D341Med (cell line): ENCODE measurements around the gene EPB41L2.
"Not testable (repeated sequence)": the region's sequence is repeated elsewhere in the genome, so short reads cannot be mapped to it uniquely, and the experiment has no call there.

ENCODE experiments used
- DNase-seq: peaks from one replicate; pipeline ENCODE4 v3.0.0; 2012; ENCODE audit warnings: low spot score

EPB41L2 gene

DNA sequence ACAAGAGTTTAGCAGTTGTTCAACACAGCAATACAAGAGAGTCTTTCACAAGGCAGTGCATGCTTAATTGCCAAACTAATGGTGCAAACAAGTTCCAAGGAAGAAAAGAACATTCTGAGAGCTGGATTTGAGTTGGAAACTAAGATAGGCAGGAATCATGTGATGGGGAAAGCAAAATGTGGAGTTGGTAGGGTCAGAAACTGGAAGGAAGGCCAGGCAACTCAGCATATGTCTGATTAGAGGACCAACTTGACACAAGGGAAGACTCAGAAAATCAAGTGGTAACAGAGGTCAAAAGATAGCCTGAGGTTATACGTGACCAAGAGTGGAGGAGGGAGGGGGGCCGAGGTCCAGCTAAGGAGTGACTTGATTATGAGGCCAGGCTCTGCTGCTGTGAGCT is 118.6 kb downstream of the EPB41L2 start:
- no peak for DNase-seq

- DNase-seq, result no peak
Measured at GRCh38 chr6:130943738-130944137, 119.3 kb downstream of the EPB41L2 start.

GRCh38 chr6:130942752-130943151 is 120.3 kb downstream of the EPB41L2 start:
- DNase-seq, result not testable (repeated sequence)

GRCh38 chr6:130937942-130938604 is 125.0 kb downstream of the EPB41L2 start:
- DNase-seq, result no peak

DNA sequence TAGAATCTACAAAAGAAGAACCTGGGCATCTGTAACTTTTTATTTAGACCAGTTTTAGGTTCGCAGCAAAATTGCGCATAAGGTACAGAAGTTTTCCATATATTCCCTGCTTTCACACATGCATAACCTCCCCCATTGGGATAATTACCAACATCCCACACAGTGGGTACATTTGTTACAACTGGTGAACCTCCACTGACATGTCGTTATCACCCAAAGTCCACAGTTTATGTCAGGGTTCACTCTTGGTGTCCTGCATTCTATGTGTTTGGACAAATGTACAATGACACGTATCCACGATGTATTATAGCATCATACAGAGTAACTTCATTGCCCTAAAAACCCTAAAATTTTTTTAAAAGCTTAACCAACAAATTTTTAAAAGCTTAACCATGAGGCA is 126.1 kb downstream of the EPB41L2 start:
- DNase-seq, result no peak

DNA sequence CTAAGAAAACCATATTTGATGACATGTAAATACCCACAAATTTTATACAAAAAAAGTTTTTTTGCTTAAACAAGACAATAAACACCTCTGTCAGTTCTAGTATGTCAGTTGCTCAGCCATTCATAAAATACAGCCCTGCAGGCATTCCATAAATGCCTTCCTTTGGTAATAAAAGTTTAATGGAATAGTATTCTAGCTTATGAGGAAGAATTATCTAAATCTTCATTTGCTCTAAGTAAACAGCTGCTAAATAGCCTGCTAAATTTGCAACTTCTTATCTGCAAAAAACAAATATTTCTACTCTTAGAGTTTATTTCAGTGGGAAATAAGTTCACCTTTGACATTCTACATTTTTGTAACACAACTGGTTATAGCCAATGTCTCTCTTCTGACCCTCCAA is 127.1 kb downstream of the EPB41L2 start:
- no peak for DNase-seq

DNA sequence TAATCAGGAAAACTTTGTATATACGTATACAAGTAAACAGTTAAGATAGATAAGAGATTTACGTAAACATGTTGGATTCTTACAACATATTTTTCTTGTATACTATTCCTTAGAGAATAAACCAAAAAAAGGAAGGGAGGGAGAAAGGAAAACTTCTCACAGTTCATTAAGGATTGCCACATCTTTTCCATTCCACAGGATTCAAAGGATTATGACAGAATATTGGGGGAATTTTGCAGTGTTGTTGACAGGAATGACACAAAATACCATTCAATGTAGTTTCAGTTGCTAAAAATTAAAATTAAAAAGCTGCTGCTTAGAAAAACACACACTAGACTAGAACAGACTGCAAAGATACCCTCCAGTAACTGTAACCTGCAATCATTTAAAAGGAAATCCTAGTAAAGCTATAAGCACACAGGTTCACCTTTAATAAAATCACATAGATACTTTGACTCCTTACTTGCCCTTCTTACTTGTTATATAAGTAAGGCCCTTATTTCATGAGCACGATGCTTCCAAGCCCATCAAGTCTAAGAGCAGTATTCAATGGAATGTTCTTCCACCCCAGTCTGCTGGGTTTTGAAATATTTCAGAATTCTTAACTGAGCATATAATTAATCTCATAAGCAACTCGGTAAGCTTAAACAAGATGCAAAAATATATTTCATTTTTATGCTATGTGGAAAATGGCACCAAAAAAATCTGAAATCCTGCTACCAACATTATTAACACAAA is 128.0 kb downstream of the EPB41L2 start:
- DNase-seq, result no peak

- no peak for DNase-seq
Measured at GRCh38 chr6:130933712-130934200, 129.3 kb downstream of the EPB41L2 start.

GRCh38 chr6:130932921-130933320 is 130.1 kb downstream of the EPB41L2 start:
- DNase-seq, result no peak

GRCh38 chr6:130932438-130932837 is 130.6 kb downstream of the EPB41L2 start:
- no peak for DNase-seq

DNA sequence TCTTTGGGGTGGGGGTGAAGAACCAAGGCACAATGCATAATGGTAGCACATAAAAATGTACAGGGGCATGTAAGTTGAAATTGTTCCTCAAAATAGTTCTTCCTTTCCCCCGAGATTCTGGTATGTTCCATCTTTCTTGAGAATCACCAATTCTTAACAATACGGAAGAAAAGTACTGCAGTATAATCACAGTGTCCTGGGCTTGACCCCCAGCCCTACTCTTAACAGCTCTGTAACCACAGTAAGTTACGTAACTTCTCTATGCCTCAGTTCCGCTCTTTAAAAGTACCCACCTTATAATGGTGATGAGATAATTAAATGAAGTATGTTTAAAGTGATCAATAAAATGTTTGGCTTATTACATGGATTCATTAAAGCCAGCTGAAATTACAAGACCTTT is 131.4 kb downstream of the EPB41L2 start:
- DNase-seq, result no peak

- DNase-seq, result no peak
Measured at GRCh38 chr6:130929036-130929678, 133.9 kb downstream of the EPB41L2 start.

- no peak for DNase-seq
Measured at GRCh38 chr6:130928158-130928912, 134.7 kb downstream of the EPB41L2 start.

DNA sequence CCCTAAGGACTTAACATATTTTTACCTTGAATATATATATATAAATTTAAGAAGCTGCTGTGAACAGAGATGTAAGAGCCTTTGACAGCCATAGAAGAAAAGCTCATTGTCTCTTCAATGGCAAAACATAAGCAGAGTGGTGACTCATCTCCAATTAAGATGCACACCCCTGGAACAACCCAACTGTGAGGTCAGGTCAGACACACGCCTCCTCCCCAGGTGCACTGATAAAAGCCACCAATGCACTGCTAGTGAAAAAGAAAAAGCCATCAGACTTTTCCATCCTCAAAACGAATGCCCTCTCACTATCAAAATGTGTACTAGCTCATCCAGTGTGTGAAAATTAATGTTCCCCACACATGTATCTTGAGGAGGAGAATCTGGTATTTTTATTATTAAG is 135.7 kb downstream of the EPB41L2 start:
- no peak for DNase-seq

- no peak for DNase-seq
Measured at GRCh38 chr6:130923350-130923749, 139.7 kb downstream of the EPB41L2 start.

DNA sequence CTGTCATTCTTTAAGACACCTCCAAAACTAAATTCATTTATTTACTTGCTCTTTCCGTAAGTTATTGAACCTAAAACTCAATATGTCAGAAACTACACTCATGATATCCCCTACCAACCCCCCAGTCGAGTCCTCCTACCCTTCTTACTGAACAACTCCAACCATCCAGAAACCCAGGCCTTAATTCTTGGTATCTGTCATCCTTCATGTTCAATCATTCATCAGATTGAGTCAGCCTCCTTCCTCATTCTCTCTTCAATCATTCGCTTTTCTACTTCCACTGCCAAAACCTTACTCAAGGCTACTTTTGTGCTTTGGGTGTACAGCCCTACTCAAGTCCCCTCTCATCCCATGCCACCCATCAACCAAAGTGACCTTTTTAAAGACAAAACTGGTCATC is 140.1 kb downstream of the EPB41L2 start:
- no peak for DNase-seq

GRCh38 chr6:130920969-130921368 is 142.1 kb downstream of the EPB41L2 start:
- DNase-seq, result no peak

GRCh38 chr6:130918171-130918570 is 144.9 kb downstream of the EPB41L2 start:
- DNase-seq, result no peak

DNA sequence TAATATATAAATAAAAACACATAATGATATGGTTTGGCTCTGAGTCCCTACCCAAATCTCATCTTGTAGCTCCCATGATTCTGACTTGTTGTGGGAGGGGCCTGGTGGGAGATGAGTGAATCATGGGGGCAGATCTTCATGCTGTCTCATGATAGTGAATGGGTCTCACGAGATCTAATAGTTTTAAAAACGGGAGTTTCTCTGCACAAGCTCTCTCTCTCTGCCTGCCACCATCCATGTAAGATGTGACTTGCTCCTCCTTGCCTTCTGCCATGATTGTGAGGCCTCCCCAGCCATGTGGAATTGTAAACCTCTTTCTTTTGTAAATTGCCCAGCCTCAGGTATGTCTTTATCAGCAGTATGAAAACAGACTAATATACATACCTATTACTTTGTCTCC is 147.4 kb downstream of the EPB41L2 start:
- DNase-seq, result not testable (repeated sequence)

- no peak for DNase-seq
Measured at GRCh38 chr6:130913120-130913519, 149.9 kb downstream of the EPB41L2 start.

GRCh38 chr6:130912434-130912833 is 150.6 kb downstream of the EPB41L2 start:
- no peak for DNase-seq

DNA sequence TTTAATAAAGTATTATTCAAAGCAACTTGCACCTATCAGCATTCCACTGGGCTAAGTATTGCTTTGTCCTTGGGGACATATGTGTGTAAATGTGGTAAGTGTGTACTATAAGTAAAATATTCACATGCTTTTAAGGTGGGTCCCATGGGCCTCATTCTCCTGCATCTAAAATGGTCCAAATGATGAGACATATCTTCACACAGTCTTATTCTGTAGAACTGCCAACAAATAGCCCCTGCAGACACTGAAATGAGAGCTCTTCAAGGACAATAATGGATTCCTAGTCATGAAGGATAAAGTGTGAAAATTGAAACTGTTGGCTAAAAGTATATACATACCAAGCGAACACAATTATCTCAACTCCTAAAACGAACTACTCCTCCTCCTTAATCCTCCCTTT is 154.1 kb downstream of the EPB41L2 start:
- no peak for DNase-seq
